HG02610 (cell line): ENCODE data around the gene INVS.
A peak's percentile ranks its signal among the peaks of the same experiment; 100 is the strongest.
"Not testable (repeated sequence)": the region's sequence is repeated elsewhere in the genome, so short reads cannot be mapped to it uniquely, and the experiment has no call there.

Source experiments
- ATAC-seq: cut with Tn5 transposase; IDR thresholded peaks from one replicate; pipeline ENCODE4 v1.9.1; 2021; ENCODE audit warnings: mild to moderate bottlenecking, moderate library complexity; ENCODE audit not compliant: unreplicated experiment

INVS gene

GRCh38 chr9:100083448-100084127, 15.5 kb upstream of the INVS start:
- peak; percentile 56 for ATAC-seq

GRCh38 chr9:100084128-100084453, 15.0 kb upstream of the INVS start:
- ATAC-seq = peak; percentile 40

GRCh38 chr9:100084734-100085133, 14.3 kb upstream of the INVS start:
- ATAC-seq = peak; percentile 81

- ATAC-seq = no peak
These were observed 12.9 kb upstream of the INVS start for GRCh38 chr9:100086097-100086635.

DNA sequence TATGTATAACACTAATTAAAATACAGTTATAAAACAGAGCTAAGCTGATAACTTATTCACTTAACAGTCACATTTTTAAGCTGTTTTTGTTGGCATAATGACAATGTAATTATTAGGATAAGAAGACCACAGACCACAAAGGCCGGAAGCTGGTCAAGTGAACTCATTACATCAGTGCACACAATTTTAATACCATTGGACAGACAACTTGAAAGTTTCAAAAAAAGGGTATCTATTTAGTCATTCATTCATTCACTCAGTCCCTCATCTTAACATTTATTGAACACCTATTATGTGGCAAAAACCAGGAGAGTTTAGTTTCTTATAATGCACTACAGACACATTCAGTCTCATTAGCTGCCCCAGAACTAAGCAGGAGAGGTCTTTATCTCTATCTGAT, 11.8 kb upstream of the INVS start:
- no peak for ATAC-seq

- ATAC-seq = no peak
These were observed 10.8 kb upstream of the INVS start for GRCh38 chr9:100088202-100088601.

DNA sequence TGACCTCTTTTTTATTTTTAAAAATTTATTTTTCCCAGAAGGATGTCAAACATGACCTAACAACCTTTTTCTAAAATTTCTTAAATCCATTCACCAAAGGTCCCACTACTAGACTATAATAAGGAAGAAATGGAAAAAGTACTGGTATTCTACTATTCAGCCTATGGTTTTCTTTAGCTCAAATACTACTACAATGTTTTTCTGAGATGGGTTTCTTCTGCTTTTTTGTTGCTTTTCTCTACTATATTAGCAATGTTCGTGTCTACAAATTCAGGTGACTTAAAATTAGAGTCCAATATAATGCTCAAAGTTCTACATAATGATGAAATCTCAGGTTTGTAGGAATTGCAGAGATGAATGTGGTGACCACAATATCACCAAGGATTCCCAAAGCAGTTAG, 8.2 kb upstream of the INVS start:
- ATAC-seq = no peak

DNA sequence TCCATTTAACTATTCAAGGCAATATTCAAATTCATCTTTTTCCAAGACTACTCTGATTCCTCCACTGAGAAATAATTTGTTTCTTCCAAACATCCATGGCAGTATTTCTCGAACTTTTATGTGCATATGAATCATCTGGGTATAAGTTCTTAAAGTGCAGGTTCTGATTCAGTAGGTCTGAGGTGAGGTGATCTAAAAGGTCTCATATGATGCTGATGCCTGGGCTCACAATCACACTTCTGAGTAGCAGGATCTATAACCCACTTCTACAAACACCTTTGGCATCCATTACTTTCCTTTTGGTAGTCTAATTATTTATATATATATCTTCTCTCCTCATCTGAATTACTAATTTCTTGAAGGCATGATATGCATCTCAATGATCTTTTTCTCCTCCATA, 7.4 kb upstream of the INVS start:
- no peak for ATAC-seq

- ATAC-seq = no peak
These were observed 7.0 kb upstream of the INVS start for GRCh38 chr9:100092066-100092465.

GRCh38 chr9:100094411-100094810, 4.6 kb upstream of the INVS start:
- not testable (repeated sequence) for ATAC-seq

DNA sequence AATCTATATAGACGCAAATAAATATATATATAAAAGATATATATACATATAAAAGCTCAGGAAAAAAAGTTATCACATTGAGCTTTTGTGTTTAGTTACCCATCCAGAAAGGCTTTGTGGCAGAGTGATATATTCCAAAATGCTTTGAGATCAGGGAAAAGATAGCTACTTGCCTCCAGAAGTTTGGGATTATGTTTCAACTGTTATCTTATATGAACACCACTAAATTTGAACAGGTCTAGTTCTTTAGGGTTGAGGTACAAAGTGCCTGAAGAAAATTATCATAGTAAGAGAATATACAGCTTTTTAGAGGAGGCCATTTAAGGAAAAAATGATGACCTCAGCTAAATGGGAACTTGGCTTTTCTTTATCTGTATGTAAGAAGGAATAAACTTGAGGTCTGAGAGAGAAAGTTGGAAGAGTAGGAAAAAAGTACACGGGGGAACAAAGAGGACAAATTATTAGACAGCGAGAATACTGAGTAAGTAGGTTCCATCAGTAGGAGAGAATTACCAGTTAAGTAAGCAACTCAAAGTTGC, 2.6 kb upstream of the INVS start:
- ATAC-seq = no peak

DNA sequence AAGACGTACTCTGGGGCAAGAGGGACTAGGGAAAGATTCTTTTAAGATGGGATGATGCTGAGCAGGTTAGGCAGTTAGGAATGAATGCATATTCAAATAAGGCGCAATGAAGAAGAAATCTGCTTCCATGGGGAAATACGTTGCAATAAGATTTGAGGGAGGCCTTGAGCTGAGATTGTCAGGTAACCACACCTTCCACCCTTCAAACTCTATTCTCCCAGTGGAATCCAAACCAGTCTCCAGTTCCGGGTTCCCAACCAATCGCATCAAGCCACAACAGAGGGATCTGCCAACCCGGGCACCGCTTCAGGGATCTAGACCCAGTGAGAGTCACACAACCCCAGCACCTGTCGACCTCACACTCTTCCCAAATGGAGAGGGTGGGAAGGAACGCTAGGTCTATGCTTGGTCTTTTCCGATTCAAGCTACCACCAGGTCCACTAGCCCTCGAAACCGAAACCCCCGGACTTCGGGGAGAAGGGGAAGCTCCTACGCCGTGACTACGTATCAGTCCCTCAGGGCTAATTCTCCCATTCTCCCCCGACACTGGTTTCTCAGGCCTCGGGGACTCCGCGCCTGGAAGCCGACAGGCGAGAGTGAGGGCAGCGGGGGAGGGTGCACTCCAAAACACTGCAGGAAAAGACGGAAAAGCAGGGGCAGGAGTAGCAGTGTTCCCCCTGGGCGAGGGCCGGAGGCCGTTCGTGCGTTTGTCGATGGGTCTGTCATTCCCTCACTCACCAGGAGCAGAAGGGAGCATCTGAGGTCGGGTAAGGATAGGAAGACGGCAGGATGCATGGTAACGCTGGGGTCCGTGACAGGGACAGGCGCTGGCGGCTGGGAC, 777 bp upstream of the INVS start:
- ATAC-seq = peak; percentile 11

DNA sequence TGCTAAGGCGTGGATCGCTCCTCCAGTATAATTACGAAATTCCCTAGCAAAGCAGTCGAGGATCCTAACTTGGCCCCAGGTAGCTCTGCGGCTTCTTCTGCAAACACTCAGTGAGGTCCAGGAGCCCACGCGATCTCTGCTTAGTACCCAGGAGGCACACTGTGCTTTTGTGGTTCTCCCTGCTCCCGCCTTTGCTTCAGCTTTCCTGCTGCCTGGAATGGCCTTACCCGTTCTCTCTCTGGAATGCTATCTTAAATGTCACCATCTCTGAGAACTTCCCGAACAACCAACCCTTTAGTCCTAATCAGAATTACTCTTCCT, 639 bp downstream of the INVS start:
- ATAC-seq = no peak

DNA sequence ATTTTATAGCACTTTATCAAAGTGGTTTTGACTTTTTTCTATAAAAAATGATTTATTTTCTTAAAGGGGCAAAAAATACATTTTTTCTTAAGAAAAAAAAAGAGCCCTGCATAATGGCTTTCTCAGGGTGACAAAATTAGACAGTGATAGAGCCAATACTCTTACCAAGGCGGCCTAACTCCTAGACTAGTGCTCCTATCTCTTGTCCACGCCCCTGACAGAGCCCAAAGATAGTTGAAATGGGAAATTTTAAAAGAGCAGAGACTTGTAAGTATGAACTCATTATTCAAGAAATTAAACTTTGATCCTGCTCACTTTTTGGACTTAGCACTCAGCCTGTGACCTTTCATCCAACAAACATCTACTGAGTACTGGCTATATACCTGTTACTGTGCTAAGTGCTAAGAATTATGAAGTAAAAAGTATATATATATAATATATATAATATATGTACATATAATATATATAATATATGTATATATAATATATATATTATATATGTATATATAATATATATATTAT, 1.2 kb downstream of the INVS start:
- no peak for ATAC-seq

DNA sequence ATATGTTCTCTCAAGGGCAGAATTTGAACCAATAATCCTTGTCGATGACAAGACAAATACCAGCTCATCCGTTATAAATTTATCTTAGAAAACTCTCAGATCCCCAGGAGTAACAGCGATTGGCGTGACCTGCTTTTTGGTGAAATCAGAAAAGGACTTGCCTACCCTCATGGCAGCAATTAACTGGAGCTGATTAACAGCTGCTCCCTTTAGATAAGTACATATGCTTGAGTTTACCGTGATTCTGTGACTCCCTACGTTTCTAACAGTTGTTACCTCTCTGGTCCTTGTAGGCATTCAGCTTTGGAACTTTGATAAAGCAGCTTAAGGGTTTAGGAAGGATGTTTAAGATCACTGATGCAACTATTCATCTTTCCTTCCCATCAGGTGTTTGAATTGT, 2.6 kb downstream of the INVS start:
- ATAC-seq = no peak

GRCh38 chr9:100104314-100104713, 5.3 kb downstream of the INVS start:
- ATAC-seq = no peak

DNA sequence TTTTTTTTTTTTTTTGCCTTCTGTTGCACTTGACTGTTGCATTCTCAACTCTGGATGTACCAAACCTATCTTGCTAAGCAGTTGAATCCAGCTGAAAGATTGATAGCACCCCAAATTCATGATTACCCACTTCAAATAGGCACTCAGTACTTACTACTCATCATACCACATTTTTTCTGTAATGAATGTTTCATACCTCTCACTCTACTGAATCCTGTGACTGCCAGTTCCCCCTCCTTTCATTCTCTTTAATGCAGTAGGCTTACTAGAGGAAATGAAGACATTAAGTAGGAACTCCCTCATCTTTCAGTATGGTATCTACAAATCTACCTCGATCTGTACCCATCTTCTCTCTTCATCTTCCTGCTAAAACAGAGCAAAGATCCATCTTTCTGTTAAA, 6.8 kb downstream of the INVS start:
- no peak for ATAC-seq

DNA sequence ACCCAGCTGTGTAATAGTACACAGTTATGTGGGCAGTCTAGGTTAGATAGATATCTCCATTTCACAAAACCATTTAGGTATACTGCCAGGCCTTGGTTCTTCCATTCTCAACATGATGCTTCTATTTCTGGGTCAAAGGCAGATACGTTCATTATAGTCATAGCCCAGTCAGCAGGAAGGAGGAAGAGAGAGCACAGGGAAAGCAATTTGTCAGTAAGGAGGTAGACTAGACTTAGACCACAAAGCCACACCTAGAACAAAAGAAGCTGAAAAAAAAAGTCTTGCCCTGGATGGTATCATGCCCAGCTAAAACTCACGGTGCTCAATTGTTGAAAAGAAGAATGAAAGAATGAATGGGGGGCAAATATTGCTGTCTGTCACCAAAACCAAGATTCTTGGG, 7.6 kb downstream of the INVS start:
- no peak for ATAC-seq

- ATAC-seq = no peak
These were observed 9.5 kb downstream of the INVS start for GRCh38 chr9:100108559-100108958.

GRCh38 chr9:100111235-100111634, 12.2 kb downstream of the INVS start:
- no peak for ATAC-seq

GRCh38 chr9:100112677-100113336, 13.8 kb downstream of the INVS start:
- no peak for ATAC-seq
